Activated CD8-positive, alpha-beta T cell treated with anti-CD3 and anti-CD28 coated beads for 36 hours (primary cell): ENCODE data around the gene DPY19L1. TPM values are rescaled to one million over a fixed set of nuclear protein-coding genes. Genes with fewer than 3 reads are reported as not detected.
"Not testable (repeated sequence)": the region's sequence is repeated elsewhere in the genome, so short reads cannot be mapped to it uniquely, and the experiment has no call there.

Experiments
- ATAC-seq: fragments of 200-7000 bp; cut with Tn5 transposase; one replicate; pipeline ENCODE4 v1.10.0; 2021; ENCODE audit warnings: mild to moderate bottlenecking, moderate library complexity
- CTCF ChIA-PET: fragments of 350-600 bp; sonication (Branson Sonifier 250); formaldehyde crosslinking; loops from one replicate; lab custom pipeline; 2021; ENCODE audit warnings: antibody characterized with exemption; lab: Charles Lee
- POLR2A ChIA-PET: fragments of 350-600 bp; sonication (Branson Sonifier 250); formaldehyde crosslinking; loops from one replicate; lab custom pipeline; 2021; ENCODE audit warnings: antibody characterized with exemption; lab: Charles Lee
- DNase-seq: peaks from one replicate; pipeline ENCODE4 v3.0.0-alpha.2; 2020
- H3K27ac Mint-ChIP-seq: one replicate; pipeline ENCODE4 v1.8.0; 2021; ENCODE audit warnings: mild to moderate bottlenecking, mixed read lengths
- H3K27me3 Mint-ChIP-seq: one replicate; pipeline ENCODE4 v1.8.0; 2021; ENCODE audit warnings: mixed read lengths
- H3K36me3 Mint-ChIP-seq: one replicate; pipeline ENCODE4 v1.8.0; 2021; ENCODE audit warnings: low read depth, mixed read lengths
- H3K4me1 Mint-ChIP-seq: one replicate; pipeline ENCODE4 v1.8.0; 2021; ENCODE audit warnings: low read depth, mixed read lengths
- H3K4me3 Mint-ChIP-seq: one replicate; pipeline ENCODE4 v1.8.0; 2021; ENCODE audit warnings: mild to moderate bottlenecking, moderate library complexity, mixed read lengths
- H3K9me3 Mint-ChIP-seq: one replicate; pipeline ENCODE4 v1.8.0; 2021; ENCODE audit warnings: mixed read lengths
- CTCF ChIP-seq: fragments of 200-600 bp; IDR thresholded peaks from one replicate; pipeline ENCODE4 v1.8.0; 2022; ENCODE audit warnings: antibody characterized with exemption, mild to moderate bottlenecking
- intact Hi-C: fragments of 100-400 bp; cut with micrococcal nuclease; formaldehyde crosslinking; loops from one replicate; pipeline ENCODE4 v1.10.0; 2022
- total RNA-seq, 2 experiments: library from RNA; stranded (reverse); gene quantifications; one replicate each; pipeline ENCODE4 v1.2.3, GENCODE V29; 2021

The DPY19L1 gene
- total RNA-seq, 2 experiments from 2014 or later, result 7.4 to 7.5 TPM

DNA sequence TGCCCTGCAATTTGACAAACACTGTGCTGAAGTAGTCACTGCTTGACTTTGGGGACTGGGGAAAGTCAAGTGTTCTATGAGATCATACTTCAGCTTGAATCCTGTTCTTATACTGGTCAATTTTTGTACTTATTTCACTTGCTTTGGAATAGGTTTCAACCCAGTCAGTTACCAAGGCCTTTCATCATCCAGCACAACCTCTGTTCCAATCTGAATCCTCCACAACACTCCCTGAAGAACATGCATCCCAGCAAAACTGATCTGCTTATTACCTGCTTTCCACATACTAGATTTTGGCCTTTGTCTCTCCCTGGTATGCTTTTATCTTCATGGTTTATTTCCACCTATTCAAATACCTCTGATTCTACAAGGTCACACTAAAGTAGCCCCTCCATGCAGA, 29.5 kb downstream of the DPY19L1 start:
- no peak for TF ChIP-seq CTCF
- Mint-ChIP-seq H3K27ac (no peak overlapping the region), H3K36me3 (peaks cover 6% of the 10 kb centered on the region), H3K9me3 (no peaks in the 10 kb centered on the region), H3K4me3 (no peak overlapping the region), H3K27me3 (no peaks in the 10 kb centered on the region), H3K4me1 (no peaks in the 10 kb centered on the region)
- ChIA-PET POLR2A (no interaction called here), CTCF (no interaction called here)
- ATAC-seq (no peak), DNase-seq (no peak)
- intact Hi-C loops, result no loop called here

DNA sequence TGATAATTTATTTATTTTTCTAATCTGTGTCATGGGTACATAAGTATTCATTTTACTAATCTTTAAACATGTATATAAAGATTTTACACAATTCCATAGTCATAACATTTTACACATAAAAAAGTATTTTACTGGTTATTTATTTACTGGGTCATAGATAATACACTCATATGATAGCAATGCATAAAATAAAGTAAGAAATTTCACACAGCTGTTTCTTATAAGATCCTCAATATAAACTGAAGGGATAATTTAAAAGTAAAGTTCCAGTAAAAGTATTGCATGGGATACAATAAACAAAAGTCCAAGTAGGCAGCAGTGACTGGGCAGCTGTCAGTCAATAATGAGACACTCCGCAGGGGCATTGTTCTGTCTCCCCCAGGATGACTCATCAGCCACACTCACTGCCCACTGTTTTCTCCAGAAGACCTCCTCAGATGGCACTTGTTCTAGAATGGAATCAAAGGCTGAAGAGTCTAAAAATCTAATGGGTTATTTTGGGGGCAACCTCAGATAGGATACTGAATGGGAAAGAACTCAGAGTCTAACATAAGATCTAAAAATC, 32.7 kb downstream of the DPY19L1 start:
- DNase-seq (no peak), ATAC-seq (no peak)
- TF ChIP-seq CTCF, result no peak
- POLR2A ChIA-PET, result no interaction called here
- H3K36me3 Mint-ChIP-seq, result peaks cover 4% of the 10 kb centered on the region
- no peaks in the 10 kb centered on the region for H3K4me1 Mint-ChIP-seq
- no peaks in the 10 kb centered on the region for H3K9me3 Mint-ChIP-seq
- CTCF ChIA-PET, result no interaction called here
- no peaks in the 10 kb centered on the region for H3K27me3 Mint-ChIP-seq
- intact Hi-C loops, result no loop called here
- no peak overlapping the region for H3K27ac Mint-ChIP-seq
- H3K4me3 Mint-ChIP-seq, result no peak overlapping the region

DNA sequence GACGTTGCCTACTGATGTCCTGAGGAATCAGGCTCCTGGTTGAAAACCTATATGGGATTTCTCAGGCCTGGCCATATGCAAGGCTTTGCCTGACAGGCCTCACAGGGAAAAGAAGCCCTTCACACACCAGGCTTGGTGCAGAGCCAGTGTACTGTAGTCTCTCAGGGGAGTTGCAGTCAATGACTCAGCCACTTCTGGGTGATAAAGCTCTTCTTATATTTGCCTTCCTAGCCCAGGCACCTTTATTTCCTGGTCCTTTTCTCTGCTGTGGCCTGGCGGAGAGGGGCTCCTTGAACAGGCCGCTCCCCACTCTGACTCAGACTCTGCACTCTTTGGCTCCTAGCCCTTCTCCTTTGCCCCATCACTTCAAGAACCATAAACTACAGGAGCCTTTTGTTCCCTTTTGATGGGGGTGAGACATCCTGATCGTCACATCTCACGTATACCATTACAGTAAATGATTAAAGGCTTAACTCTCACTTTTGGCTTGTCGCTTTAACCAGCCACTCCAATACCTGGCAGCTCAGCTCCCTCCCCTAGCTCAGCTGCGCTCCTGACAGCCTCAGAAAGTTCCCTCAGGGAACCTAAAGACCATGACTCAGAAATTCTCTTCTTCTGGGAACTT, 33.5 kb downstream of the DPY19L1 start:
- no peak for ATAC-seq
- H3K27me3 Mint-ChIP-seq, result no peaks in the 10 kb centered on the region
- no peak overlapping the region for H3K27ac Mint-ChIP-seq
- intact Hi-C loops, result no loop called here
- no peaks in the 10 kb centered on the region for H3K9me3 Mint-ChIP-seq
- no peaks in the 10 kb centered on the region for H3K4me1 Mint-ChIP-seq
- DNase-seq, result no peak
- ChIA-PET POLR2A (no interaction called here), CTCF (no interaction called here)
- peaks cover 4% of the 10 kb centered on the region for H3K36me3 Mint-ChIP-seq
- no peak for TF ChIP-seq CTCF
- no peak overlapping the region for H3K4me3 Mint-ChIP-seq

- intact Hi-C loops, H3K4me3 Mint-ChIP-seq, H3K4me1 Mint-ChIP-seq, DNase-seq, POLR2A ChIA-PET, H3K27me3 Mint-ChIP-seq, H3K9me3 Mint-ChIP-seq, CTCF ChIA-PET, H3K36me3 Mint-ChIP-seq, H3K27ac Mint-ChIP-seq, ATAC-seq: not testable (repeated sequence)
Observed at GRCh38 chr7:35003177-35003650, 34.1 kb downstream of the DPY19L1 start.

GRCh38 chr7:34998335-34998734, 39.0 kb downstream of the DPY19L1 start:
- H3K4me3 Mint-ChIP-seq, result not testable (repeated sequence)

GRCh38 chr7:34996423-34997090, 40.7 kb downstream of the DPY19L1 start:
- H3K27me3 Mint-ChIP-seq, CTCF ChIA-PET, H3K9me3 Mint-ChIP-seq, H3K4me1 Mint-ChIP-seq, DNase-seq, H3K27ac Mint-ChIP-seq, intact Hi-C loops, POLR2A ChIA-PET, H3K36me3 Mint-ChIP-seq, ATAC-seq, H3K4me3 Mint-ChIP-seq: not testable (repeated sequence)

More at GRCh38 chr7:34998335-34998734, 39.0 kb downstream of the DPY19L1 start:
- intact Hi-C loops, POLR2A ChIA-PET, ATAC-seq, H3K27ac Mint-ChIP-seq, DNase-seq, H3K9me3 Mint-ChIP-seq, H3K36me3 Mint-ChIP-seq, H3K4me1 Mint-ChIP-seq, H3K27me3 Mint-ChIP-seq, CTCF ChIA-PET: not testable (repeated sequence)
